22Rv1 (cell line): ENCODE results near the gene A2M.

Experiments
- H3K27ac ChIP-seq: fragments of 450-650 bp; 2 replicates; pipeline ENCODE4 v1.5.1; 2017
- CTCF ChIP-seq: fragments of 450-650 bp; IDR thresholded peaks from 2 replicates; pipeline ENCODE4 v1.5.1; 2017; ENCODE audit warnings: mild to moderate bottlenecking
- ZFX ChIP-seq: fragments of 450-650 bp; IDR thresholded peaks from 2 replicates; pipeline ENCODE4 v1.6.1; 2017; ENCODE audit warnings: antibody characterized with exemption, borderline replicate concordance

Gene A2M

DNA sequence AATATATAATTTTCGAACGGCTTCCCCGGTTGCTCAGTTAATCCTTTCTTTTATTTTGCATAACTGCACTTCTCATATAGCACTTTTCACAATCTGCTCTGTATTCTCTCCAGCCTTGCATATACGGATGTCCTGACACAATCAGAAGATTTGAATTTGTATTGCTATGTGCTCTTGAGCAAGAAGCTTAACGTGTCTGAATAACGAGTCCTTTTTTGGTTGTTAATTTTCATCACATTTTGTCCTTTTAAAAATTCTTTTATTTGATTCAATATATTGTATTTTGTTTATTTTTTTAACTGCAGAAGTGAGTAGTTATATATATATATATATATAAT lies 17.6 kb downstream of the A2M start:
- no peak overlapping the region for H3K27ac ChIP-seq
- no peak for TF ChIP-seq CTCF
- no peak for TF ChIP-seq ZFX

DNA sequence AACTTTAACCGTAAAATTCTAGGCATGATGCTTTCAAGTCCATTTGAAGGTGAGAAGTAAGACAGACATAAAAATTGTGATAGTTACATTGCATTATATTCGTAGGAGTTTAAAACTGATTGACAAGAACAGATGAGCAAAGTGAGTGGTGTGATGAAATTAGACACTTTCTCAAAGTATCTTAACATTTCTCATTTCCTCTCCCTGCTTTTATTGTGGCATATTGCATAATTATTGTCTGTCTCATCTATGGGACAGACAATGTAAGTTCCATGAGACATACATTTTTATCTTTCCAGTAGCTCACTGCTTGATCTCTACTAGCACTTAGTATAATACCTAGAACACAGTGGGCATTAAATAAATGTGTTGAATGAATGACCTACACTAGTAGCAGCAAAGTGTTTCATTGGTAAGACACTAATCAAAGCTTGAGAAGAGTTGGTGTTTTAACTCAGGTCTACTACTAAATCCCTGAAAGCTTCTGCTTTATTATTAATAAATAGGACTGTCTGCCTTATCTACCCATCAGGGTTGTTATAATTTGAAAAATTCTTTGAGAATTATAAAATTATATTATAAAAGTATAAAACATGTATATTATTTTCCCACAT lies 19.0 kb downstream of the A2M start:
- H3K27ac ChIP-seq = no peak overlapping the region
- no peak for TF ChIP-seq CTCF
- no peak for TF ChIP-seq ZFX

DNA sequence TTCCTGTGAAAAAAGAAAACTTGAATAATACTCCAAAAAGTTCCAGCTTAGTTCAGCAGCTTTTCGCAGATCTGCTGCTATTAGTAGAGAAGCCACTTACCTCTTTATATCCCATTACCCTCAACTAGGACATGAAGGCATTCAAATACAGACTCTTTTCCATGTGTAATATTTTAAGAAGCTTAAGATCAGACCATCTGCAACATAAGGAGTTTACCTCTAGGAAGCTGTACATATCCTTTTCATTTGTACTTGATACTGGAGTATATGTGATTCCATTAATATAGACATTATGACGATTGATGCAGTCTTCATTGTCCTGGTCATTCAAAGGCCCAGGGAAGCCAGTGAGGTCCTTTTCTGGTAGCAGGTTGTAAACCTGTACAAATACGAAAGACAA lies 20.4 kb downstream of the A2M start:
- no peak overlapping the region for H3K27ac ChIP-seq
- no peak for TF ChIP-seq ZFX
- no peak for TF ChIP-seq CTCF

DNA sequence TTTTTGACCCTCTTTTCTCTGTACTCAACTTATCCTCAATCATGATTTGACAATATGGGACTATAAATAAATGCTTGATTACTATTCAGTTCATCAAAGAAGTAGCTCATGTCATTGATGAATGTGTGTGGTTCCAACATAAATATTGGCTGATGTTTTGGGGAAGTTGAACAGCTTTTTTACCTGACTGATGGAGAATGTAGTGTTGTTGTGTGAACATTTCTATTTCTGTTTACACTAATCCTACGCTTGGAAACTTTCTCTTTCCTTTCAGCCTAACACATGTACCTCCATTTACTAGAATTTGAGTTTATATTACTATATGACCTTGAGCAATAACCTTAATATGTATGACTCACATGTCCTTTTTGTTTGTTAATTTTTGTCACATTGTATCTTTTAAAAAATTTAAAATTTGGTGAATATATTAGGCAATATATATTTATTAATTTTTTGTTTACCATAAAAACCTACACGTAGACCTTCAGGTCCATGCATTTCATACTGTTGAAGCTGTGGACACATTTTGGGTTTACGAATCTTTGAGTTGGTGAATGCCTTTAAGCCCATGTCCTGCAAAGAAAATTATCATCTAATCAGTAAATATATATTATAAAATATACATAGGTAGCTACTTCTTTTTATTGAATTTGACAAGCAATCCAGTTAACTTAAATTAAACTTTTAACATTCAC lies 21.1 kb downstream of the A2M start:
- TF ChIP-seq CTCF (no peak), ZFX (no peak)
- H3K27ac ChIP-seq = no peak overlapping the region

GRCh38 chr12:9091891-9092598 lies 23.7 kb downstream of the A2M start:
- no peak overlapping the region for H3K27ac ChIP-seq
- TF ChIP-seq CTCF (no peak), ZFX (no peak)

- H3K27ac ChIP-seq = no peak overlapping the region
- TF ChIP-seq CTCF (no peak), ZFX (no peak)
Measured at GRCh38 chr12:9090220-9090619, 25.5 kb downstream of the A2M start.

GRCh38 chr12:9087087-9087835 lies 28.5 kb downstream of the A2M start:
- H3K27ac ChIP-seq = no peak overlapping the region
- TF ChIP-seq ZFX (no peak), CTCF (no peak)
